Testis (tissue), 3 donors: ENCODE data around the gene PARVG. TPM values are rescaled to one million over a fixed set of nuclear protein-coding genes. Genes with fewer than 3 reads are reported as not detected.

Source experiments
- DNase-seq: peaks from one replicate; pipeline ENCODE4 v3.0.0-alpha.2; 2019
- H3K27ac ChIP-seq, 2 donors: fragments of 200-600 bp; sonication (generic); one replicate each; pipeline ENCODE4 v1.5.1; 2019
- H3K27me3 ChIP-seq: fragments of 200-600 bp; sonication (generic); one replicate; pipeline ENCODE4 v1.5.1; 2019
- H3K36me3 ChIP-seq: fragments of 200-600 bp; sonication (generic); one replicate; pipeline ENCODE4 v1.5.1; 2017; ENCODE audit warnings: low read depth; ENCODE audit errors: missing control alignments
- H3K4me1 ChIP-seq: fragments of 200-600 bp; sonication (generic); one replicate; pipeline ENCODE4 v1.5.1; 2019
- H3K4me3 ChIP-seq, 2 donors: fragments of 200-600 bp; sonication (generic); one replicate each; pipeline ENCODE4 v1.5.1; 2017 to 2019
- H3K9me3 ChIP-seq: fragments of 200-600 bp; sonication (generic); one replicate; pipeline ENCODE4 v1.5.1; 2017
- CTCF ChIP-seq, 3 experiments: fragments of 450-650 bp in 2 of 3; fragments of 200-600 bp in 1 of 3; sonication (generic) in 1 of 3; IDR thresholded peaks; one replicate each; pipeline ENCODE4 v1.5.1; 2016 to 2019; ENCODE audit warnings: antibody characterized with exemption in 3 of 3, mild to moderate bottlenecking in 2 of 3, moderate library complexity in 1 of 3
- POLR2A ChIP-seq: fragments of 450-650 bp; IDR thresholded peaks from one replicate; pipeline ENCODE4 v1.6.1; 2017; ENCODE audit warnings: antibody characterized with exemption, mild to moderate bottlenecking, moderate library complexity
- WGBS, 2 donors: methylation state at CpG; one replicate each; pipeline ENCODE4 v1.1.5; 2018; 5-methylcytosine and 5-hydroxymethylcytosine counted together
- intact Hi-C: fragments of 100-400 bp; cut with DNase I; formaldehyde crosslinking; loops from one replicate; pipeline ENCODE4 v1.15.1; 2023; ENCODE audit warnings: low total_unique reads
- polyA plus RNA-seq: library from polyadenylated mRNA; stranded (reverse); fragments of 350-450 nt; fragmentation: Illumina TruSeq; extraction: RNeasy Lipid Tissue Mini Kit (QIAGEN cat#74804); gene quantifications from one replicate; pipeline ENCODE4 v1.2.3, GENCODE V29; 2014; ENCODE audit warnings: low read depth, low replicate concordance; ENCODE audit not compliant: insufficient read depth
- total RNA-seq, 2 donors: library from RNA; depleted of rRNA; stranded (reverse); fragments of >200 nt; gene quantifications; one replicate each; pipeline ENCODE4 v1.2.3, GENCODE V29; 2016

PARVG gene
- total and polyA plus RNA-seq, 3 donors from 2014 or later, result 7.2 to 14.1 (median 9.7) TPM

GRCh38 chr22:44166498-44167276 lies 14.0 kb upstream of the PARVG start:
- H3K9me3 ChIP-seq, result no peaks in the 10 kb centered on the region
- H3K36me3 ChIP-seq, result no peaks in the 10 kb centered on the region
- intact Hi-C loops, result no loop called here
- H3K4me1 ChIP-seq, result no peaks in the 10 kb centered on the region
- 92 to 95% methylated on average over 19 to 20 of the region's 20 CpGs for WGBS, 2 donors
- no peak for DNase-seq
- TF ChIP-seq CTCF (IDR thresholded peaks at IDR 0.05) (no peak), POLR2A (no peak)
- H3K4me3 ChIP-seq, result no peak overlapping the region
- H3K27ac ChIP-seq, result no peak overlapping the region
- no peaks in the 10 kb centered on the region for H3K27me3 ChIP-seq

GRCh38 chr22:44167501-44167900 lies 13.2 kb upstream of the PARVG start:
- no peak overlapping the region for H3K27ac ChIP-seq
- no peaks in the 10 kb centered on the region for H3K27me3 ChIP-seq
- no peaks in the 10 kb centered on the region for H3K4me1 ChIP-seq
- H3K36me3 ChIP-seq, result no peaks in the 10 kb centered on the region
- WGBS, 2 donors, result 85 to 91% methylated on average over 5 to 12 of the region's 12 CpGs
- H3K4me3 ChIP-seq, result no peak overlapping the region
- intact Hi-C loops, result no loop called here
- DNase-seq, result no peak
- TF ChIP-seq POLR2A, result no peak
- no peak for TF ChIP-seq CTCF (IDR thresholded peaks at IDR 0.05)
- H3K9me3 ChIP-seq, result no peaks in the 10 kb centered on the region

- TF ChIP-seq CTCF (IDR thresholded peaks at IDR 0.05) (no peak), POLR2A (no peak)
- no peaks in the 10 kb centered on the region for H3K27me3 ChIP-seq
- no peaks in the 10 kb centered on the region for H3K4me1 ChIP-seq
- H3K36me3 ChIP-seq, result no peaks in the 10 kb centered on the region
- WGBS, 2 donors, result 90 to 96% methylated on average over 11 to 13 of the region's 13 CpGs
- no peak for DNase-seq
- H3K4me3 ChIP-seq, result no peak overlapping the region
- H3K9me3 ChIP-seq, result no peaks in the 10 kb centered on the region
- no peak overlapping the region for H3K27ac ChIP-seq
- intact Hi-C loops, result no loop called here
Observed at GRCh38 chr22:44168206-44168605, 12.5 kb upstream of the PARVG start.

GRCh38 chr22:44170470-44170869 lies 10.3 kb upstream of the PARVG start:
- intact Hi-C loops, result no loop called here
- no peak for TF ChIP-seq POLR2A
- no peak for TF ChIP-seq CTCF (IDR thresholded peaks at IDR 0.05)
- Histone ChIP-seq H3K27me3 (no peaks in the 10 kb centered on the region), H3K36me3 (no peaks in the 10 kb centered on the region), H3K9me3 (no peaks in the 10 kb centered on the region), H3K4me3 (no peak overlapping the region), H3K27ac (no peak overlapping the region), H3K4me1 (no peaks in the 10 kb centered on the region)
- 85 to 88% methylated on average over 10 to 11 of the region's 11 CpGs for WGBS, 2 donors
- no peak for DNase-seq

GRCh38 chr22:44171561-44171960 lies 9.2 kb upstream of the PARVG start:
- TF ChIP-seq POLR2A (no peak), CTCF (IDR thresholded peaks at IDR 0.05) (no peak)
- Histone ChIP-seq H3K9me3 (no peaks in the 10 kb centered on the region), H3K27me3 (no peaks in the 10 kb centered on the region), H3K4me1 (no peaks in the 10 kb centered on the region), H3K27ac (no peak overlapping the region), H3K4me3 (no peak overlapping the region), H3K36me3 (no peaks in the 10 kb centered on the region)
- WGBS, 2 donors, result 88 to 95% methylated on average over 6 of the region's 6 CpGs
- peak; percentile 24 for DNase-seq
- intact Hi-C loops, result no loop called here
